22Rv1 (cell line): Measurements from ENCODE around the gene DTNB.

Source experiments
- H3K27ac ChIP-seq: fragments of 450-650 bp; 2 replicates; pipeline ENCODE4 v1.5.1; 2017
- CTCF ChIP-seq: fragments of 450-650 bp; IDR thresholded peaks from 2 replicates; pipeline ENCODE4 v1.5.1; 2017; ENCODE audit warnings: mild to moderate bottlenecking
- ZFX ChIP-seq: fragments of 450-650 bp; IDR thresholded peaks from 2 replicates; pipeline ENCODE4 v1.6.1; 2017; ENCODE audit warnings: antibody characterized with exemption, borderline replicate concordance

Gene DTNB

DNA sequence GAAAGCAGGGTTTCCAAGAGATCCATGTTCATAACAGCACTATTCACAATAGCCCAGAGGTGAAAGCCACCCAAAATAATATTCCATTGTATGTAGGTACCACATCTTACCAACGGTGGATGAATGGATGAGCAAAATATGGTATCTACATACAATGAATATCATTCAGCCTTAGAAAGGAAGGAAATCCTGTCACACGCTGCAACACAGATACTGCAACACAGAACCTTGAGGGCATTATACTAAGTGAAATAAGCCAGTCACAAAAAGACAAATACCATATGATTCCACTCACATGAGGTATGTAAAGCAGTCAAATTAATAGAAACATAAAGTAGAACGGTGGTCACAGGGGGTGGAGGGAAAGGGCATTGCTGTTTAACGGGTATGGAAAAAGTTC, 155.7 kb downstream of the DTNB start:
- TF ChIP-seq CTCF (no peak), ZFX (no peak)
- no peak overlapping the region for H3K27ac ChIP-seq

- TF ChIP-seq CTCF (no peak), ZFX (no peak)
- H3K27ac ChIP-seq, result no peak overlapping the region
Measured at GRCh38 chr2:25514043-25514637, 159.2 kb downstream of the DTNB start.

DNA sequence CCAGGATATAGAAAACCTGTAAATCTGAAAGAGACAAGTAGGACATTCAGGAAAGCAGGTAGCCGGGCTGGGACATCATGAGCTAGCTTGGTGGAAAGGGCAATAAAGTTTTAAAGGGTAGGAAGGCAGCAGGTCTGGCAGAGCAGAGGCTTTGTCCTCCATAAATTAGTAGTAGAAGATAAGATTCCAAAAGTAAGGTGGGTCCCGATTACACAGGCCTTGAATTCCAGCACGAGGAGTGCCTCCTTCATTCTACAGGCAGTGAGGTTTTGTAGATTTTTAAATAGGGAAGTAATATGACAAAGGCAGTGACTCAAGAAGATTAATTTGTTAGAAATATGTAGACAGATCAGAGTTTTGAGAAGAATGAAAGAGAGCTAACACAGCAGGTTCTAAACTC, 160.7 kb downstream of the DTNB start:
- TF ChIP-seq ZFX (no peak), CTCF (no peak)
- H3K27ac ChIP-seq, result no peak overlapping the region

- TF ChIP-seq CTCF (no peak), ZFX (no peak)
- H3K27ac ChIP-seq, result no peak overlapping the region
Measured at GRCh38 chr2:25506226-25506625, 167.2 kb downstream of the DTNB start.

DNA sequence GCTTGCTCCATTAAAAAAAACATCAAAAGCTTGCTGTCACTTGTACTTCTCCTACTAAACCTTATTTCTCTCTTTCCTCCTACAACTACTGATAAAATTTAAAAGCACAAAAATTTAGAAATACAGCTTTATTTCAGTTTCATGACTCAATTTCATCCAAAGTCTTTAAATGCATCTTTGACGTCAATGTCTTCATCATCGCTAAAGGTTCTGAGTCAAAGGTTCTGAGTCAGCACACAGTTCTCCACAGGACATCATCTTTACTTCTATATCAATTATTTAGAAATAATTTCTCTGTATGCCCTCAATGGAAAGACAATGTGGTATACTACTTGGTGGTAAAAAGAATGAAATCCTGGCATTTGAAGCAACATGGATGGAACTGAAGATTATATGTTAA, 167.8 kb downstream of the DTNB start:
- no peak overlapping the region for H3K27ac ChIP-seq
- TF ChIP-seq CTCF (no peak), ZFX (no peak)

DNA sequence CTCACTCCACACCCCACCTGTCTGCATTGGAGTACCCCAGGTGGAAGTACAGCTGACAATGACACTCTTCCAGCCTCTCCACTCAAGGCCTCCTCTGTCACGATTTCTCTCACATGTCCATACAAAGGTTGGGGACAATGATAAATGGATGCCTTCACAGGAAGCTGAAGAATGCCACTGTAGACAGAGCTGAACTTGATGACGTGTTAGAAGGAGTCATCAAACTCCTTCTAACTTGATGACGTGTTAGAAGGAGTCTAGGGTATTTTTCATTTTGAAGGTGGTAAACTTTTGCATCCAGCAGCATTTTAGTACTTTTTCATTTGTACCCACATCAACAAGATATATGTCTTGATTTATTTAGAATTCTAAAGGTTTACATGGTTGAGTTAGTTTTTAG, 168.2 kb downstream of the DTNB start:
- no peak for TF ChIP-seq ZFX
- no peak for TF ChIP-seq CTCF
- H3K27ac ChIP-seq, result no peak overlapping the region

GRCh38 chr2:25504266-25504665, 169.1 kb downstream of the DTNB start:
- no peak overlapping the region for H3K27ac ChIP-seq
- TF ChIP-seq ZFX (no peak), CTCF (no peak)
